Endothelial cell of umbilical vein (primary cell): ENCODE data around the gene METTL8. TPM values are rescaled to one million over a fixed set of nuclear protein-coding genes. Genes with fewer than 3 reads are reported as not detected.
A peak's percentile ranks its signal among the peaks of the same experiment; 100 is the strongest.

Experiments
- Bru-seq: library from RNA; stranded (reverse); fragments of 400-500 nt; gene quantifications from one replicate; lab custom pipeline; 2021; lab: Mats Ljungman, UMichigan
- BruChase-seq, 2 experiments: library from RNA; stranded (reverse); fragments of 400-500 nt; gene quantifications; one replicate each; lab custom pipeline; 2021; lab: Mats Ljungman, UMichigan
- BruUV-seq: library from RNA; stranded (reverse); fragments of 400-500 nt; replicated peaks from 2 replicates; lab custom pipeline; 2021; lab: Mats Ljungman, UMichigan
- CTCF ChIA-PET: fragments of 300-600, 350-600 bp; sonication (Branson Sonifier 250); formaldehyde crosslinking; loops from one replicate; lab custom pipeline; 2021; ENCODE audit warnings: antibody characterized with exemption, inconsistent platforms; lab: Charles Lee
- POLR2A ChIA-PET: fragments of 300-600, 350-600 bp; sonication (Branson Sonifier 250); formaldehyde crosslinking; loops from one replicate; lab custom pipeline; 2021; ENCODE audit warnings: antibody characterized with exemption, inconsistent platforms; lab: Charles Lee
- DNase-seq: peaks from one replicate; pipeline ENCODE4 v3.0.0-alpha.2; 2011; ENCODE audit warnings: low read depth, low spot score
- FAIRE-seq: peaks from 2 replicates; lab custom pipeline; 2011; peaks lifted over from hg19 to GRCh38; lab: Jason Lieb, UNC
- H2AFZ ChIP-seq: 2 replicates; pipeline ENCODE4 v1.6.0; 2012; ENCODE audit warnings: low read depth, low read length, control low read depth, inconsistent platforms
- H3K27ac ChIP-seq: 2 replicates; pipeline ENCODE4 v1.5.1; 2011; ENCODE audit warnings: low read depth, mild to moderate bottlenecking, control low read depth, low read length, moderate library complexity; ENCODE audit not compliant: insufficient read depth
- H3K27me3 ChIP-seq, 2 experiments: 2 replicates each; pipeline versions ENCODE4 v1.6.0 to v1.6.1; 2011; ENCODE audit warnings: low read length in 2 of 2, mixed read lengths in 1 of 2; ENCODE audit not compliant: control insufficient read depth in 2 of 2, insufficient read depth in 2 of 2
- H3K36me3 ChIP-seq, 2 experiments: 2 replicates in 1 of 2; 3 replicates in 1 of 2; pipeline ENCODE4 v1.5.1; 2011; ENCODE audit warnings: low read length in 2 of 2, mild to moderate bottlenecking in 1 of 2, moderate library complexity in 1 of 2; ENCODE audit not compliant: control insufficient read depth in 2 of 2, insufficient read depth in 2 of 2; ENCODE audit errors: extremely low read depth in 1 of 2
- H3K4me1 ChIP-seq: 3 replicates; pipeline ENCODE4 v1.5.1; 2011; ENCODE audit warnings: mild to moderate bottlenecking, low read length; ENCODE audit not compliant: control insufficient read depth, insufficient read depth; ENCODE audit errors: extremely low read depth
- H3K4me2 ChIP-seq: 2 replicates; pipeline ENCODE4 v1.6.1; 2011; ENCODE audit warnings: low read length, control low read depth, mixed read lengths; ENCODE audit not compliant: insufficient read depth
- H3K4me3 ChIP-seq, 3 experiments: fragments of 200-600 bp in 1 of 3; sonication (generic), shearing (Covaris generic) in 1 of 3; replicated peaks in 1 of 3; 2 replicates each; pipeline ENCODE4 v1.5.1; 2011 to 2016; ENCODE audit warnings: control low read depth in 3 of 3, low read length in 3 of 3, mild to moderate bottlenecking in 2 of 3, inconsistent platforms in 1 of 3, low read depth in 1 of 3, moderate library complexity in 1 of 3; ENCODE audit not compliant: insufficient read depth in 1 of 3
- H3K79me2 ChIP-seq: 2 replicates; pipeline ENCODE4 v1.6.0; 2012; ENCODE audit warnings: low read length, inconsistent platforms; ENCODE audit not compliant: control insufficient read depth, insufficient read depth
- H3K9ac ChIP-seq: replicated peaks from 2 replicates; pipeline ENCODE3; 2011; ENCODE audit warnings: low read length, control low read depth; ENCODE audit not compliant: insufficient read depth; ENCODE audit errors: extremely low read depth
- H3K9me1 ChIP-seq: replicated peaks from 3 replicates; pipeline ENCODE4 v1.6.0; 2011; ENCODE audit warnings: mild to moderate bottlenecking, low read length; ENCODE audit not compliant: control insufficient read depth, insufficient read depth; ENCODE audit errors: extremely low read depth
- H3K9me3 ChIP-seq: replicated peaks from 2 replicates; pipeline ENCODE4 v1.5.1; 2012; ENCODE audit warnings: low read length, inconsistent platforms; ENCODE audit not compliant: control insufficient read depth, insufficient read depth
- H4K20me1 ChIP-seq: replicated peaks from 2 replicates; pipeline ENCODE3; 2011; ENCODE audit warnings: mild to moderate bottlenecking, low read length; ENCODE audit not compliant: control insufficient read depth, insufficient read depth; ENCODE audit errors: extremely low read depth
- EZH2 ChIP-seq: IDR thresholded peaks from 2 replicates; pipeline ENCODE4 v1.6.1; 2012; ENCODE audit warnings: borderline replicate concordance, low read depth, mild to moderate bottlenecking, moderate library complexity, low read length, inconsistent platforms; ENCODE audit not compliant: severe bottlenecking
- POLR2AphosphoS5 ChIP-seq: IDR thresholded peaks from 2 replicates; pipeline ENCODE4 v1.6.1; 2012; ENCODE audit warnings: low read depth, mild to moderate bottlenecking, control low read depth, low read length, moderate library complexity; ENCODE audit not compliant: insufficient read depth
- dilution Hi-C: fragments of 300-500 bp; cut with MboI; formaldehyde crosslinking; loops from one replicate; pipeline ENCODE4 v1.15.0; 2019; ENCODE audit warnings: low sequenced_read_pairs; ENCODE audit not compliant: extremely low pct_ligation_motif_present
- intact Hi-C: fragments of 100-400 bp; cut with micrococcal nuclease; formaldehyde crosslinking; loops from one replicate; pipeline ENCODE4 v1.10.0; 2022
- long read RNA-seq: library from polyadenylated mRNA; stranded (forward); transcript quantifications from one replicate; pipeline ENCODE4 v2.0.0, GENCODE V29; 2021
- polyA minus RNA-seq, 3 experiments: library from RNA; depleted of rRNA, polyadenylated mRNA; stranded (reverse); fragments of >200 nt; gene quantifications; 1 replicate in 1 of 3; 2 replicates in 2 of 3; pipeline ENCODE4 v1.2.3, GENCODE V29; 2011
- polyA plus RNA-seq, 4 experiments: library from polyadenylated mRNA; depleted of rRNA in 3 of 4; stranded (reverse) in 3 of 4; unstranded in 1 of 4; fragments of >200 nt; gene quantifications; 2 replicates each; pipeline versions ENCODE4 v1.2.1 to v1.2.3, GENCODE V29; 2011 to 2012; ENCODE audit warnings: missing spikeins in 1 of 4
- total RNA-seq: library from RNA; stranded (reverse); gene quantifications from 2 replicates; pipeline ENCODE4 v1.2.3, GENCODE V29; 2021
- TF ChIP-seq, protein P1 (sequence below), 2 donors: IDR thresholded peaks; 1 replicate in 1 of 2; 2 replicates in 1 of 2; pipeline ENCODE4 v1.5.1; 2011; ENCODE audit warnings: low read length in 2 of 2, mild to moderate bottlenecking in 2 of 2, moderate library complexity in 2 of 2, control low read depth in 1 of 2, inconsistent platforms in 1 of 2, low read depth in 1 of 2; ENCODE audit not compliant: insufficient read depth in 1 of 2; ENCODE audit errors: extremely low read depth in 1 of 2

Gene METTL8, protein sequence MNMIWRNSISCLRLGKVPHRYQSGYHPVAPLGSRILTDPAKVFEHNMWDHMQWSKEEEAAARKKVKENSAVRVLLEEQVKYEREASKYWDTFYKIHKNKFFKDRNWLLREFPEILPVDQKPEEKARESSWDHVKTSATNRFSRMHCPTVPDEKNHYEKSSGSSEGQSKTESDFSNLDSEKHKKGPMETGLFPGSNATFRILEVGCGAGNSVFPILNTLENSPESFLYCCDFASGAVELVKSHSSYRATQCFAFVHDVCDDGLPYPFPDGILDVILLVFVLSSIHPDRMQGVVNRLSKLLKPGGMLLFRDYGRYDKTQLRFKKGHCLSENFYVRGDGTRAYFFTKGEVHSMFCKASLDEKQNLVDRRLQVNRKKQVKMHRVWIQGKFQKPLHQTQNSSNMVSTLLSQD
- 20.2 and 25.0 TPM in 2 replicates for total RNA-seq
- 4.6 and 7.0 TPM in 2 replicates for polyA plus RNA-seq
- polyA plus RNA-seq (2011; cell fraction: cytosol; rRNA removed): 8.3 and 8.8 TPM in 2 replicates
- polyA plus RNA-seq (2011; cell fraction: nucleus; rRNA removed): 10.4 and 13.7 TPM in 2 replicates
- polyA plus RNA-seq (2012): 27.3 and 34.5 TPM in 2 replicates
- polyA minus RNA-seq: 8.4 and 8.7 TPM in 2 replicates
- 6.3 TPM for polyA minus RNA-seq (2011; cell fraction: cytosol; rRNA and poly(A)+ RNA removed)
- 9.4 and 13.3 TPM in 2 replicates for polyA minus RNA-seq (2011; cell fraction: nucleus; rRNA and poly(A)+ RNA removed)
- Bru-seq, nascent RNA: percentile 73 among the genes with signal in this experiment
- percentile 63 among the genes with signal in this experiment for BruChase-seq, experiment 1, labeled RNA remaining after a 6-hour chase
- BruChase-seq, experiment 2, labeled RNA remaining after a 2-hour chase: percentile 71 among the genes with signal in this experiment
- long read RNA-seq, full-length matches to known transcripts: 11 of 33 reads
- long read RNA-seq, partial matches to known transcripts: 5 of 33 reads
- long read RNA-seq, other reads (novel, unspliced or antisense): 17 of 33 reads

GRCh38 chr2:171433763-171434012 is at the start of gene METTL8:
TSS of gene METTL8 (minus strand) at chr2:171433990. CDS start at chr2:171392185, 41,805 bp downstream.
- H3K4me3 ChIP-seq: peak within 1 kb of the TSS; percentile 76 to 87 (median 85)
- intact Hi-C loops: loop anchor here (1.0 to 5.0 kb wide), 4 partner anchors 90 to 504 kb away; partner anchors contain the start of gene GORASP2
- CTCF ChIA-PET: interaction anchor here (0.6 to 1.5 kb wide), 6 partner anchors 9 to 505 kb away, joined by 3 to 10 read pairs (median 3); partner anchors contain the start of gene GORASP2
- TF ChIP-seq, protein P1, sequence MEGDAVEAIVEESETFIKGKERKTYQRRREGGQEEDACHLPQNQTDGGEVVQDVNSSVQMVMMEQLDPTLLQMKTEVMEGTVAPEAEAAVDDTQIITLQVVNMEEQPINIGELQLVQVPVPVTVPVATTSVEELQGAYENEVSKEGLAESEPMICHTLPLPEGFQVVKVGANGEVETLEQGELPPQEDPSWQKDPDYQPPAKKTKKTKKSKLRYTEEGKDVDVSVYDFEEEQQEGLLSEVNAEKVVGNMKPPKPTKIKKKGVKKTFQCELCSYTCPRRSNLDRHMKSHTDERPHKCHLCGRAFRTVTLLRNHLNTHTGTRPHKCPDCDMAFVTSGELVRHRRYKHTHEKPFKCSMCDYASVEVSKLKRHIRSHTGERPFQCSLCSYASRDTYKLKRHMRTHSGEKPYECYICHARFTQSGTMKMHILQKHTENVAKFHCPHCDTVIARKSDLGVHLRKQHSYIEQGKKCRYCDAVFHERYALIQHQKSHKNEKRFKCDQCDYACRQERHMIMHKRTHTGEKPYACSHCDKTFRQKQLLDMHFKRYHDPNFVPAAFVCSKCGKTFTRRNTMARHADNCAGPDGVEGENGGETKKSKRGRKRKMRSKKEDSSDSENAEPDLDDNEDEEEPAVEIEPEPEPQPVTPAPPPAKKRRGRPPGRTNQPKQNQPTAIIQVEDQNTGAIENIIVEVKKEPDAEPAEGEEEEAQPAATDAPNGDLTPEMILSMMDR (IDR thresholded peaks at IDR 0.05; ENCODE audit: extremely low read depth in 1 of 2, insufficient read depth in 1 of 2, low read depth in 1 of 2, low read length in 2 of 2): peak in 1 of 2 donors; percentile 7
- no peak for TF ChIP-seq POLR2AphosphoS5
- no peak for TF ChIP-seq EZH2
- peak within 1 kb of the TSS; percentile 94 for H3K4me2 ChIP-seq
- peak within 1 kb of the TSS; percentile 95 for H3K27ac ChIP-seq
- H3K36me3 ChIP-seq: peaks cover 0 to 7% of the 10 kb centered on the region in 2 experiments
- no peaks in the 10 kb centered on the region for H4K20me1 ChIP-seq
- H3K9ac ChIP-seq: peak within 1 kb of the TSS; percentile 95
- FAIRE-seq (no peak), DNase-seq (no peak)
- no TSS peak for BruUV-seq
- dilution Hi-C loops: no loop called here
- POLR2A ChIA-PET: interaction anchor here (1.1 kb wide), 1 partner anchor 17 kb away, joined by 5 read pairs; no protein-coding TSS in a partner anchor
- no peaks in the 10 kb centered on the region for H3K9me1 ChIP-seq
- H3K27me3 ChIP-seq: no peaks in the 10 kb centered on the region
- H3K79me2 ChIP-seq: peaks cover 34% of the 10 kb centered on the region
- no peaks in the 10 kb centered on the region for H3K9me3 ChIP-seq
- H2AFZ ChIP-seq: peak within 1 kb of the TSS; percentile 100
- peaks cover 14% of the 10 kb centered on the region for H3K4me1 ChIP-seq
